ENCODE results near the gene PGM5.
"Not testable (repeated sequence)": the region's sequence is repeated elsewhere in the genome, so short reads cannot be mapped to it uniquely, and the experiment has no call there.

The PGM5 gene

DNA sequence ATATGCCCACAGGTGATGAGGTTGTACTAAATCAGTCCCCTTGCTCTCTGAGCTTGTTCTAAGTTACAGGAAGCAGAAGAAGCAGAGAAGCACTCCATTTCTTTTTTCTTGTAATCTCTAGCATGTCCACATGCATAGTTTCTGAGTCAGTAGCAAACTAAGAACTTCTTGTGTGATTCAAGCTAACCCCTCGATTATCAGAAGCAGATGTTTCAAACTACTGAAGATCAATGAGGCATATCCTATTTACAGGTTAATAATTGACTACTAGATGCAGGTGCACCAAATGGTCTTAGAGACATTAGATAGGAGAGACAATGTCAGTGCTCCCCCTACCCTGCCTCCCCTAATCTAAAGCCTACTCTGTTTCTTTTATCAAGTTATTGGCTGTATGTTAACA is 21.3 kb downstream of the PGM5 start:
- not testable (repeated sequence) for DNase-seq (ENCODE audit: low read depth)

DNA sequence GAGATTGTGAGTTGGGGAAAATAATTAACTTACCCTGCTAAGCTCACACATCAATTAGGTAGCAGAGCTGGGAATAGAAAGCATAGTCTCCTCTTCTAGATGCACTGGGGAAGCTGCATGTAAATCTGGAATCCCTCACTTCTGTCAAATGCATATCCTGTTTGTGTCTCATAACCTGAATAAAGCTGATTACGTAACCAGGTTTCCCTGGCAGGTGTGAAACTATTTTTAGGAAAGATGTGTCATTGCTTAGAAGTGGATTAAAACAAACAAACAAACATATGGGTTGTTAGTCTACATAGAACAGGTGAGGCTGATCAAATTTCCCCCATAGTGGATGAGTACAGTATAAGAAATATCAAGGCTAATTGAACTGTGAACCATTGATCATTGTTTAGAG is 27.5 kb downstream of the PGM5 start:
- DNase-seq (ENCODE audit: low read depth), result not testable (repeated sequence)

DNA sequence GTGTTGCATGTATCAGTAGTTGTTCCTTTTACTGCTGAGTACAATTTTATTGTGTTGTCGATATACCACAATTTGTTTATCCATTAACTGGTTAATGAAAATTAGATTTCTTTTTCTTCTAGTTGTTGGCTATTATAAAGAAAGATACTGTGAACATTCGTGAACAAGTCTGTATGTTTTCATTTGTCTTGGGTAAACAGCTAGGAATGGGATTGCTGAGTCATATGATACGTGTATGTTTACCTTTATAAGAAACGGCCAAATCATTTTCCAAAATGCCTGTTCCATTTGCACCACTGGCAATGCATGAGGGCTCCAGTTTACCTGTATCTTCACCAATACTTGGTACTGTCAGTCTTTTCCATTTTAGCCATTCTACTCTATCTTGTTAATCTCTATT is 33.1 kb downstream of the PGM5 start:
- not testable (repeated sequence) for DNase-seq (ENCODE audit: low read depth)

DNA sequence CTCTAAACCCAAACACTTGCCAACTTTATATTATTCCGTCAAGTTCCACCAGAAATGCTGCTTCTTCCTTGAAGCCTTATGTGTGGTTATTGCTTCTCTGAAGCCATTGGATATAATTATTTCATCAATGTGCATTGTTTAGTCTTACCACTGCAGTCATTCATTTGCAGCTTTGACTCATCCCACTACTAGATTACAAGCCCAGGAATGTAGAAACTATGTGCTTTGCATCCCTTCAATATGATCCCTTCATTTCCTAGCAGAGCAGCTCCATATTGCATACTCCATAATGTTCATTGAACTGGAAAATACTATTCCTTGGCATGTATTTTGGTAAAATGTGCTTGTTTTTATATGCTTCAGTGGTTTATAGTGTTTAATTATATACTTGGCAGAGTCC is 34.3 kb downstream of the PGM5 start:
- DNase-seq (ENCODE audit: low read depth), result not testable (repeated sequence)

DNA sequence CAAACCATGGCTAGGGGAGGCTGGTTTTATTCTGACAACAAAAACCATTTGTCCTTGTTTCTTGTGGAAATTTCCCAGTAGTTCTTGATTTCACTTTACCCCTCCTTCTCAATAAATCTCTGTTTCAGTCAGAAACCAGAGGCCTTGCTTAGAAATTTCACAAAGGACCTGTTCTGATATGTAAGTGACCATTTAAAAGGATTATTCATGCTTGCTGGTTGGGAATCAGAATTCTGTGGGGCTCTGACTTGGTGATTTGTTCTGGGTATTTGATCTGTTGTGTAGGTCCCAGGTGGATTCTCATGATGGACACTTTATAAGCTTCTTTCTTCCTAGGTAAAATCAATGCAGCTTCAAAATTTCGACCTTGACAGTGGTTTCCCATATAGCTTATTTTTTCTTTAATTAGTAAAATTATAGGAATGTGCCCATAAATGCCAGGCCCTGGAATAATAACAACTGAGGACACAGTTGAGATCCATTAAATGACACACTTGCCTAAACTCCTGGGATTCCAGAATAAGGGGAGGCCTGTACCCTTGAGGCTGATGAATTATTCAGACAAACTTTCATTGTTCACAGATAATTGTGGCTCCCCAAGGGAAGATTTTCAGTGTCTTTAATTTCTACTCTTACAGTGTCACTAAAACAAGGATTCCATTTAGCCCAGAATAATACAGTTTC is 40.1 kb downstream of the PGM5 start:
- DNase-seq (ENCODE audit: low read depth), result not testable (repeated sequence)

DNA sequence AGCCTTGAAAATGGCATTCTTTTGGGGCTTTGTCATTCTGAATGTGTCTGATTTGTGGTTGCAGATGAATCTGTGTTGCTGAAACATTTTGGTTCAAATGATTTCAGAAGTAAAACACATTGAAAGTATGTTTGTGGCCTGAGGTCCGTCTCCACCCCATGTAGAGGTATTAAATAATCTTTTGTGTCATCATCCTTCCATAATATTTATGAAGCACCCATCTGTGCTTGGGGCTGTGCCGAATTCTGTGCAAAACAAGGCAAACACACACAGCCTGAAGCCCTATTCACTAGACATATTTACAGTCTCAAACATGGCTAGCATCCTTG is 40.6 kb downstream of the PGM5 start:
- peak; percentile 91 for DNase-seq (ENCODE audit: low read depth)

DNA sequence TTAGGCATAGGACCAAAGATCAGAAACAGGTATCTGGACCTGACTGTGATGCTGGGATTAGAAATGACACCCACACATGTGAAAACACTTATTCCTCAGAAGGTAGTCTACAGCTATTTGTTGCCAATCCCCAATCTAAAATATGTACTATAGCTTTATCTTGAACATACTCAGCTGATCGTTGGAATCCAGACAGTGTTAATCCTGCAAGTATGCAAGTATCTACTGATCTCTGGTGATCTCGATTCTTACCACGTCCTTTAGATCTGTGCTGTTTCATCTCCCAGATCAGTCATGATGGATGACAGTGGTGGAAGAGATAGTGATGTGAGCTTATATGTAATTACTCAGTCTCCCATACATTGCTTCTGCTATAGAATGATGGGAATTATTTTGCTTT is 41.4 kb downstream of the PGM5 start:
- DNase-seq (ENCODE audit: low read depth), result not testable (repeated sequence)

DNA sequence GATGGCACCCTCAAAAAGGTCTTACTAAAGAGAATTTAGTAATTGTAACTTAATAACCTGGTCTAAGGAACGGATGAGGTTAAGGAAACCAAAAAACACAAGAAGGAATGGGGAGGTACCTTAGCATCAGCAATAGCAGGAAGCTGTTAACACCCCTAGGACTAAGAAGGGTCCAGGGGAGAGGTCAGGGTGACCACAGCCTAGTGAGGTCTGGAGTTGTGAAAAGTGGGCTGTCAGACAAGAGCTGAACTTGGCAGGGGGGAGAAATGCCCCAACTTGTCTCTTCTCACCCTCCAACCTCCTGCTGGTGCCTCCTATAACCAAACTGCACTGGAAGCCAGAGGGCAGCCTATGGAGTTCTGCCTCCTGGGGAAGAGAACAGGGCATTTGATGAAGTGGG is 41.9 kb downstream of the PGM5 start:
- not testable (repeated sequence) for DNase-seq (ENCODE audit: low read depth)

DNA sequence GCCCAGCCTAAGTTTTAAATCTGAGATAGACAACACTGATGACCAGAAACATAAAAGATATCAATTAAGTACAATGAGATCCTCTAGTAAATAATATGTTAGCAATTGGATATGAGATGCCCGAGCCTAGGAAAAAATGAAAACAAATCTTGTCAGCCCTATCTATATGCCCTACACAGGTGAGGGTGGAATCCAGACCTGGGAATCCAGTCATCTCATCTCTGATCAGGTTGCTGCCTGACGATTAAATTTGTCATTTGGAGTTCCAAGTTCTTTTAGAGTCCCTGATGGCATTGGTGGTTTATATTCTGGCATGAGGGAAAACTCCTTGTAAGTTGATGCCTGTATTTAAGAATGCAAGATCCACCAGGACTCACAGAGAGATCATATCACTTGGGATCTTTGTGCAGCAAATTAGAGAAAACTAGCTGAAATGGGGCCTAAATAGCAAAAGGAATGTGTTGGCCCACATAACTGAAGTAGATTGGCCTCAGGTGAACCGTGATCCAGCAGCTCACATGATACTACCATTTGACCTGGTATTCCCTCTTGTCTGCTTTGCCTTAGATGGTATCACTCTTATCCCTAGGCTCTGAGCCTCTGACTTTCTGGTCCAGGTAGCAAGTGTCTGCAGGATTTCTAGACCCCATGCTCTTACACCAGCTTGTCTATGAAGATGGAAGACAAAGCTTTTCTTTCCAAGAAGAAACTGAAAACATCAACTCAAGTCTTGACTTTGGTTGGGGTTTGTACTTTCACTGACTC is 48.2 kb downstream of the PGM5 start:
- not testable (repeated sequence) for DNase-seq (ENCODE audit: low read depth)

DNA sequence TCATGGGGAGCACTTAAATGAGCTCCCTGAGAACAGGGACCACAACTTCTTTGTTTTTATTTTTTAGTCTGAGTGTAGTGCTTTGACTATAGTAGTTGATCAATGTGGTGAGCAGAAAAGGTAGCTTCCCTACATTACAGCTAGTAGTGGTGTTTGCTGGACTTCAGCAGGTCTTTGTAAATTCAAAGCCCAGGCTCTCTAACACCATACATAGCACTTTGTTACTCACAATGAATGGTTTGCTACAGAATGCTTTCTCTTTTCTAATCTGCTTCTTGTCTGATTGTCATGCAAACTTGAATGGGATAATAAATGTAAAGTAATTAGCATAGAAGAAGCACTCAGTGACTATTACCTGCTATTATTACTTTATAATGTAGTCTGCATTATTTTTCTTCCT is 55.5 kb downstream of the PGM5 start:
- DNase-seq (ENCODE audit: low read depth), result not testable (repeated sequence)

DNA sequence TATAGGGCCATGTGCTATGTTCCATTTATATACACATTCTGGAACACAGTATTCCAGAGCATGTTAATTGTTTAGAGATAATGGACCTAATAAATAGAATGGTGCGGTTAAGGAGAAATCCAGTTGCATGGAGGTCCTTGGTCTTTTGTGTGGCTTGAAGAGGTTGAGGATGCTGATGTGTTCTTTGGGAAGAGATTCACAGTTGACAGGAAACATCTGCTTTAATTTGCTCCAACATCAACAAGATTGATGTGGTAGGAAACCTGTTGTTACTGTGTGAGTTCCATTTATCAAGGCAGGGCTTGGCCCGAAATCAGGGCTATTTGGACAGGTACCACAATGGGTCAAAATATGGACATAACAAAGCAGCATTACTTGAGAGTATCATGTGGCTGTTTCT is 56.3 kb downstream of the PGM5 start:
- DNase-seq (ENCODE audit: low read depth), result not testable (repeated sequence)

DNA sequence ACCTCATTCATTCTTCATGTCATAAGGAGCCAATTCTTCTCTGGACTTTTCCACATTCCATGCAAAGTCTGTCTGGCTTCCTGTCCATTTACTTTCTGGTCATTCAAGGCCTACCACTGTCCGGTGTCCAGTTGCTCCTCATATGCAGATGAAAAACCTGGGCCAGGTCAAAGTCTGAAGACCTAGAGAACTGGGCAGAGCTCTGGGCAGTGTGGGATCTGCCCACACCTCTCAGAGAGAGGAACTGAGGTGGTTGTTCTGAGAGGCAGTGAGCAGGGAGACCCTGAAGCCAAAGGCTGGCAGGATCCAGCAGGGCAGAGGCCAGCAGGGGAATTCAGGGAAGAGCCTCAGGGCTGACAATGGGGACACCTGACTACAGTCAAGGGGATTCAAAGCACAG is 58.7 kb downstream of the PGM5 start:
- not testable (repeated sequence) for DNase-seq (ENCODE audit: low read depth)

DNA sequence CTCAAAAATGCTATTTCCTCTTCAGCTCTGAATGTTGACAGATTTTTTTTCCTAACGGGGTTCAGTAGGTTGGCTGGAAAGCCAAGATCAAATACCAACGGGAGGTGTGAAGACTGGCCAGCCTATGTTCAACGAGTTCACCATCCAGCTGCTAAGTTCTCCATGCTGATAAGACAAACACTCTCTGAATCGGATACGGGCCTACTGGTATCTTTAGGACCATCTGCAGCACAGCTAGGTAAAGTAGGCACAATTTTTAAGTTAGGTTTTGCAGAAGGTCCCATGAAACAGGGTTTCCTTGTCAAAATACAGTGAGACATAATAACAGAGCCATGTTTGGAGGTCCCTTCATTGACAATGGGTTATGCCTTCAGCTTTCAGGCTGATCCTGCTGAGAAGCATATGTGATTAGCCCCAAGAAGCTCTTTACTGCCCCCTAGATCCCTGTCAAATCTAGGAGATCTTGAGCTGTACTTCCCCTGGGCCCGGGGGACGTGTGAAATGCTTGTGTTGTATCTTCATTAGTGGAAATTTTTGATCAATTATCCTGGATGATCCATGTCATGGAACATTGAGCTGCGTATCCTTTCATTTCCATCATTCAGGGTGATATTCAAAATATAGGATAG is 60.6 kb downstream of the PGM5 start:
- DNase-seq (ENCODE audit: low read depth), result no peak

DNA sequence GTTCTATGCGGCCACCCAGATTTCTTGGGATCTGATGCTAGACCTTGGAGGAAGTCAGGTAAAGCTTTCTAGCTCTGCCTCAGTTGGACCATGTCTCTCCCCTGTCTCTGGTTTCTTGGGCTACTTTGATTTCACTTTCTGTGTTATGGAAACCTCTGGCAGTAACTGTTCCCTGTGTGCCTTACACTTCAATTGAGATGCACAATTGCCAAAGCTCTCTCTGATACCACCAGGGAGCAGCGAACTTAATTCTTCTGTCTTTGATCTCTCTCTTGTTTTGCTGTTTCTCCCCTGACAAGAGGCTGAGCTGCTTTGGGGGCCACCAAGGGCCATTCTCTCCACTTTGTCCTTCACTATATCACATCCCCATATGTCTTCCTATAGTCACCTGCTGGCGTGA is 61.4 kb downstream of the PGM5 start:
- no peak for DNase-seq (ENCODE audit: low read depth)

DNA sequence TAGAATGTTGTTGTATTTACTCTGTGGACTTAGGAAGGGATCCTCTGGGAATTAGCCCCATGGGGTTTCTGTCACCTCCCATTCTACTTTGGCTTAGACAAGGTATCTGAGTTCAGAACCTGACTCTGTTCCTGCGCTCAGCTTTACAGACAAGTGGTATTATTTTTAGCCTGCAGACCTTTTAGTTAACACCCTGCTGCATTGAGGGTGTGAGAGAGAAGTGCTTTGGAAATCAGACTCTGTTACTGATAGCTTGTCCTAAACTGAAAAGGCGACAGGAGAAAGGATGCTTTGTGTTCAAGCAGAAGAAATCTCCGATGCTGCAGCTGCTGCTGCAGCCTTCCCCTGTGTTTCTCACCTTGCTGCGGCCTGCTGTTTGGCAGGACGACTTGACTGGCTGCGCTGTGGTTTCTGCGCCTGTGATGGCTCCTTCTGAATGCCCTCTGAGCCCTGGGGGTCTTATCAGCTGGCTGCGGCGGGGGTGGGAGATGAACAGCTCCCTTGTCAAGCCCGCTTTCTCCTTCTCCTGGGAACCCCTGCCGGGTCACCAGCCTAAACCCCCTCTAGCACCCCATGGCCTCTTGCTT is 61.9 kb downstream of the PGM5 start:
- no peak for DNase-seq (ENCODE audit: low read depth)

DNA sequence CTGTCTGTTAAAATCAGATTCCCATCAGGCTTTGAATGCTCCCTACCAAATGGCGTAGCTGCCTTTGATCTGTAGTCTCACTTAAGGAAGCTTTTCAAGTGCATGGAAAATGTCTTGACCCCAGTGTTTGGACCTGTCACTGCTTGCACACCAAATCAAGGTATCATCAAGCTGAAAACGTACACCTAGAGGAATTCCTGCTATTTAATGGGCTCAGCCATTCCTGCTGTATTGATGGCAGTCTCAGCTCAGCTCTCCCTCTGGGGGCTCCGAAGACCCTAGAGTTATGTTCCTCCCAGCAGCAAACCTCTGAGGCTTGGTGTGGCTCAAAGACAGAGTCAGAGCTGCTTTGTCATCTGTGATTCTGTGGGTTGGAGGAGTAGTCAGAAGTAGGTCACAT is 63.5 kb downstream of the PGM5 start:
- no peak for DNase-seq (ENCODE audit: low read depth)

DNA sequence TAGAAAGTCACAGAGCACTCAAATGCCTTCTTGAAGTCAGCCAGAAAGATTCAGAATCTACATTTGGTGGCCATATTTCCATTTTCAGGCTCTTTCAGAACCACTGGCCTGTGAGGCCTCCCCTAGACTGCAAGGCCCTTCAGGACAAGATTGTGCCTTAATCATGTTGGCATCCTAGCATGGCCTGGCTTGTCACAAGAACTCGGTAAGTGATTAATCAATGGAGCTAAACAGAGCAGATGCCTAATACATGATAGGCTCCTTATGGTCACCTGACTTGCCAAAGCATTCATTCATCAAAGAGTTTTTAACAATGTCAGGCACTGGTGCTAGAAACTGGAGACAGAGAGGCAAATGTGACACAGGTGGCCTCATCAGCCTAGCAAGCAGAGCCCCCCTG is 70.3 kb downstream of the PGM5 start:
- no peak for DNase-seq (ENCODE audit: low read depth)

DNA sequence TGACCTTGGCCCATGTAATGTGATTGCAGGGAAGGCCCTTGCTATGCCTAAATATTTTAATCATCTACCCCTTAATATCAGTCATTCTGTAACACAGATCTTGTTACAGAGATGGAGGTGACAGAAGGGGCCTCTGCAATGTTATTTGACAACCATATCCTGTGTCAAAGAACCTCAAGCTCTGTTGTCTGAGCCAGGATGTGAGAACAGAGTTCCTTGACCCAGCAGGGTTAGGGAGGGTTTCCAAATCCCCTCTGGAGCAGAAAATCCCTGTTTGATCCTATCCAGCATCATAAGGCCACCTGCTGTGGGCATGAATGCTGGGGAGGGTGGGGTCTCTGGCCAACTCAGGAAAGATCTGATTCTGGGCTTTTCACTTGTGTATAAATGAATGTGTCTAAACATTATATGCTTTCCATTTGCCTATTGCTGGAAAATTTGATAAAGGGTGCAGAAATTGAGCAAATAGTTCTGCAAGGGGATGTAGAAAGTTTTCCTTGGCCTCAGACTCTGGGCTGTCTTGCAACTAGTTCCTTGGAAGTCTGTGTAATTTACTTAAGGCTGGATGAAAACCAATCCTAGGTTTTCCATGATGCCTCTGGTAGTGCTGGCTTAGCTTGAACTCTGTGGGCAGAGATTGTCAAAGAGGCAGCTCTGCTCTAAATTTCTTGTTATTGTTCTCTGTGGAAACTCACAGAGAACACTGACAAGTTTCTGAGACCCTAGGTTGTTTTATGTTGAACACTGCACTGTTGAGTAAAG is 71.0 kb downstream of the PGM5 start:
- DNase-seq (ENCODE audit: low read depth), result no peak

DNA sequence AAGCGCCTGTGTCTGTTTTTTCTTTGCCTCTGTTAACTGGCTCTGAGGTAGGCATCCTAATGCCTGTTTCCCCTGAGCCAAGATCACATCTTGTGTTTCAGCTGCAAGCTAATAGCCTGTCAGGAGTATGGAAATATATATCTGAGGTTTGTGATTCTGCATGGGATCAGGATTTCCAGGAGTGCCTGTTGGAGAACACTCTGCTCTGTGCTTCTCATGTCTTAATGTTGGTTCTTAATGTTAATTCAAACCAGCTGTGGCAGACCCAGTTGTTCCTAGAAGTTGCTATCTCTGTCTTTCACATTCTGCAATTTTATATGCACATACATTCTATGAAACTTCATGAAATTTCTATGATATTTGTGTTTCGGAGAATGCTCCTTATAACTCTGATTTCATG is 72.1 kb downstream of the PGM5 start:
- no peak for DNase-seq (ENCODE audit: low read depth)

DNA sequence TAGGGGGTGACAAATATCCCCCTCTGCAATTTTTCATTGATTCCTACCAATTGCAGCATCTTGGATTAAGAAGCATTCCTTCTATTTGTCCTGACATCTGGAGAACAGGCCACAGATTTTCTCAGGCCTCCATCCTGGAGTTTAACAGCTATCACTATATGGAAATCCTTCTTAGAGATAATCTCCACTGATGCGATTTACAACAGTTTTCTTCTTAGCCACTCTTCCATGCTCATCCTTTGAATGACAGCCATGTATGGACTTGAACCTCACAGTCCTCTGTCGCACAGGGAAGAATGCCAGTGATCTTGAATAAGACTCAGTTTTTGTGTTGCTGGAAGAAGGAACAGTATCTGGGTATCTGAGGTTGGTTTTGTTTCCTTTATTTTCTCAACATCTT is 73.2 kb downstream of the PGM5 start:
- no peak for DNase-seq (ENCODE audit: low read depth)

DNA sequence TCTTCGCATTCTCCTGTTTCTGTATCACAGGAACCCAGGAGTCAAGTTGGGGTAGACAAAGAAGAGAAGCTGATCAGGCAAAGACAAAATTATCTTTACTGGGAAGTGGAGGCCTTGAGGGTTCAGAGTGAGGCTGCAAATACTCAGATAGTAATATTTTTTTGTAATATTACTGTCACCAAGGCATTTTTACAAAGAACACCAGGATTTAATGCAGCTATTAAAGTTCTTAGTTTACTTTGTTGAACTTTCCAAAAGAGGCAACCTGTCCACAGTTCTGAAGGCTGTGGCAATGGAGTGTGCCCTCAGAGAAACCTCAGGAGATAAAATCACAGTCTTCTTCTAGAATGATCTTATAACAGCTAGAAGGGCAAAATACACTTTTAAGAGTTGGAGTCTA is 74.9 kb downstream of the PGM5 start:
- no peak for DNase-seq (ENCODE audit: low read depth)

DNA sequence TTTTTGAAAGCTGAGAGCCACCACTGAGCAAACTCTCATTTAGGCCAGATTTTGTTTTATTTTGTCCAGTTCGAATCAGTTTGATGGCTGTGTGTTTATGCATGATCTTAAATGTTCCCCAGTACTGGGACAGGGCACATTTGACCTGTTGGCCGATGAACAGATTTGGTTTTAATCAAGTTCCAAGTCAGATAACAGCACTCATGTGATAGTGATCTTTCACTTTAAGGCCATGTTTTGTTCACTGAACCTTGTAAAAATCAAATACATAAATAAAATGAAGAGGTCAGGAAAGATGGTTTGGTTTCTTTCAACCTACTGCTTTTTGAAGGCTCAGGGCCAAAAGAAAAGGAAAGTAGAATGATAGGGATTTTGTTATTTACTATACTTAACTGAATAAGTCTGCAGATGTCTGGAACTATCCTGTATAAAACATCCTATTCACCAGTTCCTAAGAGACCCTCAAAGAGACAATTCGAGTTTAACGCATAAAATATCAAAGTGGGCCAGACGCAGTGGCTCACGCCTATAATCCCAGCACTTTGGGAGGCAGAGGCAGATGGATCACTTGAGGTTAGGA is 77.2 kb downstream of the PGM5 start:
- no peak for DNase-seq (ENCODE audit: low read depth)

Measured in GM04503 (cell line).